ENCODE data around the gene RTL10.

Gene RTL10

DNA sequence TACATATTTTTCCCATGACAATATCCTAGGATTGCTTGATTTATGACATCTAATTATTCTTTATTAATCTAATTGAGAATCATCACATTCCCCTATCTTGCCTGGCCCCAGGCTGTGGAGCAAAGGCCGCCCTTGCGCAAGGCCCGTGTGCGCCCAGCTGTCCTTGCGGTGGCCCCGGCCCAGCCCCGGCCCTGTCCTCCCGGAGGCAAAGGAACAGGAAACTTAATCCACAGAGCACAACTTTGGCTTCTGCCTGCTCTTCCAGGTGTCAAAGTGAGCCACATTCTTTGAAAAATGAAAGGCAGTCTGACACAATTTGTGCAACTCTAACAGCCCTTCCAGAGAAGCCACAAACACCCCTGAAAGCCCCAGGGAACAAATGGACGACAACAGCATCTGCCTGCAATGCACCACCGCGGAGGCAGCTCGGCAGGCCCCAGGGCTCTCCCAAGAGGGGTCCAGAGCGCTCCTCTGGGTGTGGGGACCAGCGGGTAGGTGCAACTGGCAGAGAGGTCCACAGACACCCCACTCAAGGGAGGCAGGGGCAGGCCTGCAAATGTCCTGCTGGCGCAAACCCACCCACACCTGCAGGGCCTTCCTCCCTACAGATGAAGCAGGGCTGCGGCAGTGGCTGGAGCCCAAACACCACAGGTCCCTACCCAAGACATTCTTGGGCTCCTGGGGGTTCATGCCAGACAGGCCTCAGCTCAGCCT is 30.3 kb downstream of the RTL10 start:
- POLR2A ChIA-PET (ENCODE audit: low non-redundant PET), result no interaction called here
- no peak for TF ChIP-seq CTCF (conservative IDR thresholded peaks at IDR 0.05; ENCODE audit: low read depth)
- peak overlapping the region; percentile 69 for H3K27ac ChIP-seq
- peak; percentile 17 for DNase-seq (ENCODE audit: low spot score)
- CTCF ChIA-PET, result interaction anchor here (0.5 to 0.7 kb wide), 2 partner anchors 30 to 50 kb away, joined by 3 to 5 read pairs; no protein-coding TSS in a partner anchor

DNA sequence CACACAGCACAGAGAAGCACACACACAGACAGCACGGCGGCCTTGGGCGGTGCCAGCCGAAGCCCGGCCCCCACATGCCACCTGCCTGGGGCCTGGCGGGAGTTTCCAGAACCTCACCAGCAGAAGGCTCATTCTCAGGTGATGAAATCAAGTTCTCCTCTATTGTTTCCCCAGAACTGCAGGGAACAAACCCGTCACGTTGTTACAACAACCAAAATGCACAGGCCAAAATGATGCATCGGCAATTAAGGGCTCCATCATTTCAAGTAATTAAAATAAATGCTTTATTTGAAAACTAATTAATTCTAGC is 30.8 kb downstream of the RTL10 start:
- CTCF ChIA-PET, result interaction anchor here (0.7 kb wide), 1 partner anchor 51 kb away, joined by 3 read pairs; no protein-coding TSS in a partner anchor
- H3K27ac ChIP-seq, result peak overlapping the region; percentile 69
- TF ChIP-seq CTCF (conservative IDR thresholded peaks at IDR 0.05; ENCODE audit: low read depth), result no peak
- POLR2A ChIA-PET (ENCODE audit: low non-redundant PET), result no interaction called here
- peak; percentile 34 for DNase-seq (ENCODE audit: low spot score)

- H3K27ac ChIP-seq, result peak overlapping the region; percentile 69
- no peak for DNase-seq (ENCODE audit: low spot score)
- POLR2A ChIA-PET (ENCODE audit: low non-redundant PET), result no interaction called here
- TF ChIP-seq CTCF (conservative IDR thresholded peaks at IDR 0.05; ENCODE audit: low read depth), result no peak
- CTCF ChIA-PET, result interaction anchor here (0.6 kb wide), 1 partner anchor 33 kb away, joined by 3 read pairs; no protein-coding TSS in a partner anchor
Observed at GRCh38 chr22:19823191-19823901, 31.3 kb downstream of the RTL10 start.

DNA sequence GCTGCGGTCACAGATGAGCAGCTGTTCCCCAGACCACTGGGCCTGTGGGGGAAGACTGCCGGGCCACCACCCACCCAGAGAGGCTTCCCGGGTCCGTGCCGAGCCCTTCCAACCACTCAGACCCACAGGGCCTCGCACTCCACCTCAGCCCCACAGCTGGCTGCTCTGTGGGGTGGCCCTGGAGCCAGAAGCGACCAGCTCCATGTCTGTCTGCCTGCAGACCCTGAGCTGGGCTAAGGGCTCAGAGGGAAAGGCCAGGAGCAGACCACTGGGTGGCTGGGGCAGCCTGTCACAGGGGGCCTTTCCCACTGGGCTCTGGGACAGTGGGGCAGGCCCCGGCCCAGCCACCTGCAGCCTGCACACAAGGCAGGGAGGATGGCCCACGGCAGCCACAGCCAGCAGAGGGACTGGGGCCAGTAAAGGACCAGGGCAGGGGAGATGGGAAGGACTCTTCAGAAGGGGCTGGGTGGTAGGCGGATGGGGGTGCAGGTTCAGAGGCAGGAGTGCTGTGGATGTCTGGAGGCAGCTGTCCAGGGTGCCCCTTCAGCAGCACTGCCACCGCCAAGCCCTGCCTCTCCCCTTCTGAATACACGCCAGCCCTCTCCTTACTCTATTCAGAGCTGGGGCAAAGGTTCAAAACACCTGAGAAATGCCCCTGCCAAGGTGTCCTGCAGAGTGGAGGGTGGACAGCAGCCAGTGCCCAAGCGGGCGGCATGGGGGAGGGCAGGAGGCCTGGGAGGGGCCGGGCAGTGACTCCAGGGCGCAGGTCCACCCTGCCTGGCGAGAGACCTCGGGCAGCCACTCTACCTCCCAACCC is 32.2 kb downstream of the RTL10 start:
- no peak for TF ChIP-seq CTCF (conservative IDR thresholded peaks at IDR 0.05; ENCODE audit: low read depth)
- CTCF ChIA-PET, result interaction anchor here (0.6 kb wide), 1 partner anchor 32 kb away, joined by 3 read pairs; no protein-coding TSS in a partner anchor
- peak overlapping the region; percentile 69 for H3K27ac ChIP-seq
- DNase-seq (ENCODE audit: low spot score), result no peak
- POLR2A ChIA-PET (ENCODE audit: low non-redundant PET), result no interaction called here

- no peak for DNase-seq (ENCODE audit: low spot score)
- peak overlapping the region; percentile 10; the same call in 1 of the 2 replicates for H3K27ac ChIP-seq
- TF ChIP-seq CTCF (conservative IDR thresholded peaks at IDR 0.05; ENCODE audit: low read depth), result no peak
- CTCF ChIA-PET, result no interaction called here
- POLR2A ChIA-PET (ENCODE audit: low non-redundant PET), result no interaction called here
Observed at GRCh38 chr22:19821523-19822300, 33.0 kb downstream of the RTL10 start.
